IgD-negative memory B cell (primary cell): ENCODE data around the gene CEP89. TPM values are rescaled to one million over a fixed set of nuclear protein-coding genes. Genes with fewer than 3 reads are reported as not detected.
"Not testable (repeated sequence)": the region's sequence is repeated elsewhere in the genome, so short reads cannot be mapped to it uniquely, and the experiment has no call there.

Experiments
- H3K27ac Mint-ChIP-seq, 3 donors: one replicate each; pipeline ENCODE4 v1.8.0; 2020 to 2022; ENCODE audit warnings: mild to moderate bottlenecking in 3 of 3, mixed read lengths in 3 of 3, moderate library complexity in 1 of 3
- H3K27me3 Mint-ChIP-seq: one replicate; pipeline ENCODE4 v1.8.0; 2021; ENCODE audit warnings: mixed read lengths
- H3K36me3 Mint-ChIP-seq: one replicate; pipeline ENCODE4 v1.8.0; 2020; ENCODE audit warnings: mild to moderate bottlenecking, mixed read lengths
- H3K4me1 Mint-ChIP-seq, 3 donors: one replicate each; pipeline ENCODE4 v1.8.0; 2020 to 2022; ENCODE audit warnings: mixed read lengths in 3 of 3, mild to moderate bottlenecking in 1 of 3
- H3K4me3 Mint-ChIP-seq, 4 donors: one replicate each; pipeline ENCODE4 v1.8.0; 2020 to 2022; ENCODE audit warnings: mild to moderate bottlenecking in 4 of 4, mixed read lengths in 4 of 4, moderate library complexity in 3 of 4
- H3K9me3 Mint-ChIP-seq, 3 donors: one replicate each; pipeline ENCODE4 v1.8.0; 2020 to 2021; ENCODE audit warnings: mixed read lengths in 3 of 3, mild to moderate bottlenecking in 1 of 3
- polyA plus RNA-seq: library from polyadenylated mRNA; unstranded; fragments of 300-500 nt; fragmentation: Illumina TruSeq; gene quantifications from one replicate; pipeline ENCODE4 v1.2.3, GENCODE V29; 2021

The CEP89 gene
- polyA plus RNA-seq, 1 donor from 2014 or later = 11.8 TPM

DNA sequence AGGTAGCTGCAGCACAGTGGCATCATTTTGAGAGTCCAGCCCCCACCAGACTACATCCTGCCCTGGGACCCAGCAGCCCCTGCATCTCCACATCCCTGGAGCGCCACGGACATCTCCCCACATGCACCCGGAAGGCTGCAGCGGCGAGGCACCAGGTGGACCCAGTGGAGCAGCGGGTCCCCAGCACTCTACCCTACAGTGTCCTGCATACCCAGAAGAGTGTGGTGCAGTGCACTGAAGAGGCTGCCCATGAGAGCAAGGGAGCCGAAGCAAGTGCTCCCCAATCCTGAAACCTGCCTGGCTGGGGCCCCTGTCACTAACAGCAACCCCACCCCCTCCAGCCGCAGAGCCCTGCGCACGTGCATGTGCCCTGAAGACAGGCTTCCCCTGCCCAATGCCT is 80.9 kb downstream of the CEP89 start:
- Mint-ChIP-seq H3K9me3 (peaks cover 10 to 27% (median 11%) of the 10 kb centered on the region in 3 donors), H3K27me3 (no peaks in the 10 kb centered on the region), H3K4me1 (peaks cover 0 to 4% (median 0%) of the 10 kb centered on the region in 3 donors), H3K27ac (no peak overlapping the region), H3K4me3 (no peak overlapping the region), H3K36me3 (peaks cover 27% of the 10 kb centered on the region)

- Mint-ChIP-seq H3K27ac (no peak overlapping the region), H3K4me1 (peaks cover 0 to 3% (median 0%) of the 10 kb centered on the region in 3 donors), H3K9me3 (peaks cover 10 to 25% (median 11%) of the 10 kb centered on the region in 3 donors), H3K4me3 (no peak overlapping the region), H3K27me3 (no peaks in the 10 kb centered on the region), H3K36me3 (peaks cover 26% of the 10 kb centered on the region)
Observed at GRCh38 chr19:32890326-32890725, 81.4 kb downstream of the CEP89 start.

- Mint-ChIP-seq H3K4me1 (no peaks in the 10 kb centered on the region), H3K27ac (no peak overlapping the region), H3K9me3 (peaks cover 9 to 19% (median 10%) of the 10 kb centered on the region in 3 donors), H3K36me3 (peaks cover 20% of the 10 kb centered on the region), H3K4me3 (no peak overlapping the region), H3K27me3 (no peaks in the 10 kb centered on the region)
Observed at GRCh38 chr19:32889137-32889934, 82.4 kb downstream of the CEP89 start.

DNA sequence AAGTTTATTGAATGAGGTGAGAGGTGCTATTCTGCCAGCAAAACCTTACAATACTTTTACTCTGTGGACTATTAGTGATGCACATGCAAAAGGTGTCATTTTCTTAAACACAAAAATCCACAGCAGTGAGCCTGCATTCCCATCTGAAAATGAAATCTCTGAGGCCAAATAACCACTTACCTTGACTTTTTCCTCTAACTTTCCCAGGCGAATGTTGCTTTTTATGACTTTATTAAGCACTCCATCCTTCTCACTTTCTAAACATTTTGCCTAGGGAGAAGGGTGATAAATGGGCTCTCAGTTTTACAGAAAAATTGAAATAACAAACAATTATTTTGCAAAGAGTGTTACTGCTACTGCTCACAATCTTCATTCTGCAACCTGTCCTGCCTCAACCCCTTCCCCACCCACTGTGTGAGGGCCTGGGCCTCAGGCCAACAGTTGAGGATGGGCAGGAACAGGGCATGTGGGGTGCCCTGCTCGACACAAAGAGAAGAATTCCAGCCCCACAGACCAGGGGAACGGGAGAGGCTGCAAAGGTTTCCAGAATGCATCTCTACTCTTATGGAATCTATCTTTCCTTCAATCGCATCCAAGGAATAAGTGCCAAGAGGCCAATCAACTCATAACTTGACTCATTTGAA is 84.1 kb downstream of the CEP89 start:
- H3K4me3 Mint-ChIP-seq = peak overlapping the region in 1 of 4 donors; percentile 34
- H3K36me3 Mint-ChIP-seq = peaks cover 10% of the 10 kb centered on the region
- no peaks in the 10 kb centered on the region for H3K27me3 Mint-ChIP-seq
- peaks cover 2 to 10% (median 7%) of the 10 kb centered on the region in 3 donors for H3K9me3 Mint-ChIP-seq
- no peaks in the 10 kb centered on the region for H3K4me1 Mint-ChIP-seq
- H3K27ac Mint-ChIP-seq = peak overlapping the region in 1 of 3 donors; percentile 47

- H3K4me3 Mint-ChIP-seq = no peak overlapping the region
- H3K4me1 Mint-ChIP-seq = peaks cover 0 to 3% (median 0%) of the 10 kb centered on the region in 3 donors
- no peak overlapping the region for H3K27ac Mint-ChIP-seq
- no peaks in the 10 kb centered on the region for H3K27me3 Mint-ChIP-seq
- peaks cover 0 to 4% (median 3%) of the 10 kb centered on the region in 3 donors for H3K9me3 Mint-ChIP-seq
- H3K36me3 Mint-ChIP-seq = peaks cover 7% of the 10 kb centered on the region
Observed at GRCh38 chr19:32886241-32886640, 85.5 kb downstream of the CEP89 start.

- H3K27ac Mint-ChIP-seq, H3K4me1 Mint-ChIP-seq, H3K4me3 Mint-ChIP-seq, H3K36me3 Mint-ChIP-seq, H3K9me3 Mint-ChIP-seq, H3K27me3 Mint-ChIP-seq: not testable (repeated sequence)
Observed at GRCh38 chr19:32885255-32885654, 86.5 kb downstream of the CEP89 start.

DNA sequence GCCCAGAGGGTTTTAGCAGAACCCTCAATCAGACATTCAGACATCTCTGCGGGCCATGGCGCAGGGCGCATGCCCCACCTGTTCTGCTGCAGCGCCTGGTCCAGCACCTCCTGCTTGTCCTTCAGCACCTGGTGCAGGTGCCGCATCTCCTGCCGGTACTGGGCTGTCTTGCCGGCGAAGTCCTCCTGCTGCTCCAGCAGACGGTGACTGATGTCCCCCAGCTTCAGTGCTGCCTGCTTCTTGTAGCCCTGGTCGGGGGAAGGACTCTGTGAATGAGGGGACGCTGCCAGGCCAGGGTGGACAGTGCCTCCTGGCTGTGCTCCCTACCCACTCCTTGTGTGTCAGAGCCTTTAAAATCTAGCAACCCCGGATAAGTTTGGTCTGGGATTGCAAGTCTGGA is 90.0 kb downstream of the CEP89 start:
- peaks cover 11% of the 10 kb centered on the region for H3K36me3 Mint-ChIP-seq
- no peak overlapping the region for H3K27ac Mint-ChIP-seq
- H3K27me3 Mint-ChIP-seq = no peaks in the 10 kb centered on the region

GRCh38 chr19:32880622-32881021 is 91.1 kb downstream of the CEP89 start:
- Mint-ChIP-seq H3K27ac (no peak overlapping the region), H3K4me3 (no peak overlapping the region), H3K9me3 (peaks cover 0 to 3% (median 0%) of the 10 kb centered on the region in 3 donors), H3K36me3 (peaks cover 11% of the 10 kb centered on the region), H3K27me3 (no peaks in the 10 kb centered on the region), H3K4me1 (peaks cover 0 to 3% (median 0%) of the 10 kb centered on the region in 3 donors)

More for the DNA sequence above, 90.0 kb downstream of the CEP89 start:
- H3K4me3 Mint-ChIP-seq = no peak overlapping the region
- H3K4me1 Mint-ChIP-seq = peaks cover 0 to 3% (median 0%) of the 10 kb centered on the region in 3 donors
- H3K9me3 Mint-ChIP-seq = peaks cover 0 to 3% (median 0%) of the 10 kb centered on the region in 3 donors

- Mint-ChIP-seq H3K9me3 (peaks cover 0 to under 1% (median 0%) of the 10 kb centered on the region in 3 donors), H3K4me3 (no peak overlapping the region), H3K36me3 (peaks cover 8% of the 10 kb centered on the region), H3K27me3 (no peaks in the 10 kb centered on the region), H3K27ac (no peak overlapping the region), H3K4me1 (peaks cover 0 to 3% (median 0%) of the 10 kb centered on the region in 3 donors)
Observed at GRCh38 chr19:32879741-32880140, 92.0 kb downstream of the CEP89 start.

DNA sequence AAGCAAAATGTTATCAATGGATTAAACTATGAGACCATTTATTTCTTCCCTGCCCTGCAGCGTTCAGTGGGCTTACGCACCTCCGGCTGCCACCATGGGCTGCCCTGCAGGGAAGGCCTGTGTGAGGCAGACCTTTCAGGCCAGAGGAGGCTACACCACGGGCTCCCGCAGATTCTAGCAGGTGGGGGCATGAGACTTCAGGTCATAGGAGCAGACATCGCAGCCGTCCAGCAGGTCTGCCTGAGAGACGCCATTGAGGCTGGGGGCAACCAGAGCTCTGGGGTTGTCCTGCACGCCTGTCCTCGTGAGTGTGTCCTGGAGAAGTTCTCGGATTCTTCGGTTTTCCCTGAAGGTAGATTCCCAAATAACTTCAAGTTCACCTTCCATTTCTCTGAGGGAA is 92.8 kb downstream of the CEP89 start:
- no peaks in the 10 kb centered on the region for H3K27me3 Mint-ChIP-seq
- H3K36me3 Mint-ChIP-seq = peaks cover 8% of the 10 kb centered on the region
- H3K4me1 Mint-ChIP-seq = peaks cover 0 to 3% (median 0%) of the 10 kb centered on the region in 3 donors
- no peak overlapping the region for H3K27ac Mint-ChIP-seq
- H3K4me3 Mint-ChIP-seq = no peak overlapping the region
- H3K9me3 Mint-ChIP-seq = no peaks in the 10 kb centered on the region

DNA sequence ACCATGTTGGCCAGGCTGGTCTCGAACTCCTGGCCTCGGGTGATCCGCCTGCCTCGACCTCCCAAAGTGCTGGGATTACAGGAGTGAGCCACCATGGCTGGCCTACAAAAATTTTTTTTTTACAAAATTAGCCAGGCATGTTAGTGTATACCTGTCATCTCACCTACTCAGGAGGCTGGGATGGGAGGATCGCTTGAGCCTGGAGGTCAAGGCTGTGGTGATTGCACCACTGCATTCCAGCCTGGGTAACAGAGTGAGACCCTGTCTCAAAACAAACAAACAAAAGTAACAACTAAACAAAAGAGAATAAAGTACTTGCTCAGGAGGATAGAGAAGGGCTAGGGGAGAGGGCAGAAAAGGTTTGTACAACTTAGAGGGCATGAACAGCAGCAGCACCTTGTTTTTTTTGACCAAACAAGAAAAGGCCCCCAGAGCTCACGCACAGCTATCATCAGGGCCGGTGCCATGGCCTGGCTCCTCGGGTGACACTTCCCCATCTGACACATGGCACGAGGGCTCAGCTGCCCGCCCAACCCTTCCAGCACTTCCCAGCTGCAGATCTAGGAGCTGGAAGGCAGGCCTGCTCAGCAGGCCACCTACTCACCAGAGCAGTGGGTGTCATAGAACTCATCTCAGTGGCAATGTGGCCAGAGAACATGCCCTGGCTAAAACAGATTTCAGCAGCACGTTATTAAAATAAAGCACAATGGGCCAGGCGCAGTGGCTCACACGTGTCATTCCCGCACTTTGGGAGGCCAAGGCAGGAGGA is 93.6 kb downstream of the CEP89 start:
- Mint-ChIP-seq H3K9me3 (no peaks in the 10 kb centered on the region), H3K27me3 (no peaks in the 10 kb centered on the region), H3K4me1 (peaks cover 0 to 4% (median 0%) of the 10 kb centered on the region in 3 donors), H3K27ac (no peak overlapping the region), H3K36me3 (peaks cover 8% of the 10 kb centered on the region), H3K4me3 (no peak overlapping the region)

- no peak overlapping the region for H3K4me3 Mint-ChIP-seq
- peaks cover 0 to 2% (median 0%) of the 10 kb centered on the region in 3 donors for H3K4me1 Mint-ChIP-seq
- peaks cover 8% of the 10 kb centered on the region for H3K36me3 Mint-ChIP-seq
- no peaks in the 10 kb centered on the region for H3K27me3 Mint-ChIP-seq
- peak overlapping the region in 1 of 3 donors; percentile 47 for H3K27ac Mint-ChIP-seq
- no peaks in the 10 kb centered on the region for H3K9me3 Mint-ChIP-seq
Observed at GRCh38 chr19:32877323-32877912, 94.3 kb downstream of the CEP89 start.

GRCh38 chr19:32876919-32877285 is 94.9 kb downstream of the CEP89 start:
- Mint-ChIP-seq H3K27me3 (no peaks in the 10 kb centered on the region), H3K9me3 (no peaks in the 10 kb centered on the region), H3K36me3 (peaks cover 8% of the 10 kb centered on the region), H3K4me1 (peaks cover 0 to 2% (median 0%) of the 10 kb centered on the region in 3 donors), H3K4me3 (no peak overlapping the region), H3K27ac (no peak overlapping the region)

GRCh38 chr19:32876236-32876918 is 95.4 kb downstream of the CEP89 start:
- Mint-ChIP-seq H3K27ac (no peak overlapping the region), H3K36me3 (peaks cover 8% of the 10 kb centered on the region), H3K27me3 (no peaks in the 10 kb centered on the region), H3K9me3 (no peaks in the 10 kb centered on the region), H3K4me1 (peaks cover 0 to 2% (median 0%) of the 10 kb centered on the region in 3 donors), H3K4me3 (no peak overlapping the region)
